Activated T-cell treated with anti-CD3 and anti-CD28 coated beads, Interleukin-2, amount 50 U/mL, for 4 hours (primary cell): ENCODE measurements around the gene GRIN2A. TPM values are rescaled to one million over a fixed set of nuclear protein-coding genes. Genes with fewer than 3 reads are reported as not detected.

Experiments used
- ATAC-seq, 2 donors: fragments of 200-7000 bp; cut with Tn5 transposase; one replicate each; pipeline ENCODE4 v1.10.0; 2021
- DNase-seq: peaks from one replicate; pipeline ENCODE4 v3.0.0-alpha.2; 2020
- H3K27me3 Mint-ChIP-seq: one replicate; pipeline ENCODE4 v1.8.0; 2021; ENCODE audit warnings: low read depth, mixed read lengths
- H3K36me3 Mint-ChIP-seq: one replicate; pipeline ENCODE4 v1.8.0; 2022; ENCODE audit warnings: mixed read lengths; ENCODE audit not compliant: insufficient read depth
- H3K4me1 Mint-ChIP-seq: one replicate; pipeline ENCODE4 v1.8.0; 2021; ENCODE audit warnings: low read depth, mixed read lengths
- H3K4me3 Mint-ChIP-seq: one replicate; pipeline ENCODE4 v1.8.0; 2021; ENCODE audit warnings: mild to moderate bottlenecking, moderate library complexity, mixed read lengths
- H3K9me3 Mint-ChIP-seq: one replicate; pipeline ENCODE4 v1.8.0; 2021; ENCODE audit warnings: mixed read lengths
- total RNA-seq, 3 donors: library from RNA; stranded (reverse); gene quantifications; one replicate each; pipeline ENCODE4 v1.2.1, GENCODE V29; 2021

Gene GRIN2A
- total RNA-seq, 3 donors from 2014 or later = not detected

- Mint-ChIP-seq H3K9me3 (peaks cover 7% of the 10 kb centered on the region), H3K4me1 (no peaks in the 10 kb centered on the region), H3K4me3 (no peak overlapping the region), H3K27me3 (peaks cover 6% of the 10 kb centered on the region), H3K36me3 (no peaks in the 10 kb centered on the region)
- ATAC-seq = no peak
- no peak for DNase-seq
Observed at GRCh38 chr16:10171221-10171620, 11.0 kb downstream of the GRIN2A start.

- Mint-ChIP-seq H3K27me3 (peaks cover 5% of the 10 kb centered on the region), H3K9me3 (peaks cover 7% of the 10 kb centered on the region), H3K36me3 (no peaks in the 10 kb centered on the region), H3K4me3 (no peak overlapping the region), H3K4me1 (no peaks in the 10 kb centered on the region)
- DNase-seq = no peak
- ATAC-seq = no peak
Observed at GRCh38 chr16:10169904-10170410, 12.3 kb downstream of the GRIN2A start.

- Mint-ChIP-seq H3K36me3 (no peaks in the 10 kb centered on the region), H3K9me3 (peaks cover 7% of the 10 kb centered on the region), H3K4me3 (no peak overlapping the region), H3K4me1 (no peaks in the 10 kb centered on the region), H3K27me3 (peaks cover 9% of the 10 kb centered on the region)
- DNase-seq (no peak), ATAC-seq (no peak)
Observed at GRCh38 chr16:10169031-10169430, 13.2 kb downstream of the GRIN2A start.

- no peaks in the 10 kb centered on the region for H3K4me1 Mint-ChIP-seq
- DNase-seq (no peak), ATAC-seq (no peak)
- H3K4me3 Mint-ChIP-seq = no peak overlapping the region
- H3K27me3 Mint-ChIP-seq = peaks cover 9% of the 10 kb centered on the region
- H3K36me3 Mint-ChIP-seq = no peaks in the 10 kb centered on the region
- H3K9me3 Mint-ChIP-seq = peaks cover 7% of the 10 kb centered on the region
Observed at GRCh38 chr16:10168258-10168657, 14.0 kb downstream of the GRIN2A start.

- Mint-ChIP-seq H3K36me3 (no peaks in the 10 kb centered on the region), H3K27me3 (peaks cover 9% of the 10 kb centered on the region)
- no peak for DNase-seq
Observed at GRCh38 chr16:10165643-10166042, 16.6 kb downstream of the GRIN2A start.

GRCh38 chr16:10162981-10163380 is 19.2 kb downstream of the GRIN2A start:
- Mint-ChIP-seq H3K4me3 (no peak overlapping the region), H3K9me3 (no peaks in the 10 kb centered on the region), H3K4me1 (no peaks in the 10 kb centered on the region), H3K36me3 (no peaks in the 10 kb centered on the region), H3K27me3 (peaks cover 12% of the 10 kb centered on the region)
- DNase-seq = no peak
- no peak for ATAC-seq

More at GRCh38 chr16:10165643-10166042, 16.6 kb downstream of the GRIN2A start:
- Mint-ChIP-seq H3K4me1 (no peaks in the 10 kb centered on the region), H3K4me3 (no peak overlapping the region), H3K9me3 (peaks cover 7% of the 10 kb centered on the region)
- ATAC-seq = no peak

- Mint-ChIP-seq H3K9me3 (peaks cover 3% of the 10 kb centered on the region), H3K27me3 (peaks cover 16% of the 10 kb centered on the region), H3K4me3 (no peak overlapping the region), H3K4me1 (no peaks in the 10 kb centered on the region), H3K36me3 (no peaks in the 10 kb centered on the region)
- ATAC-seq = no peak
- no peak for DNase-seq
Observed at GRCh38 chr16:10156099-10156498, 26.1 kb downstream of the GRIN2A start.

GRCh38 chr16:10154389-10154788 is 27.8 kb downstream of the GRIN2A start:
- no peak overlapping the region for H3K4me3 Mint-ChIP-seq
- no peak for ATAC-seq
- no peaks in the 10 kb centered on the region for H3K4me1 Mint-ChIP-seq

GRCh38 chr16:10153985-10154384 is 28.2 kb downstream of the GRIN2A start:
- DNase-seq (no peak), ATAC-seq (no peak)
- H3K4me3 Mint-ChIP-seq = no peak overlapping the region
- peaks cover 15% of the 10 kb centered on the region for H3K27me3 Mint-ChIP-seq
- no peaks in the 10 kb centered on the region for H3K4me1 Mint-ChIP-seq
- no peaks in the 10 kb centered on the region for H3K36me3 Mint-ChIP-seq
- peaks cover 3% of the 10 kb centered on the region for H3K9me3 Mint-ChIP-seq

More at GRCh38 chr16:10154389-10154788, 27.8 kb downstream of the GRIN2A start:
- DNase-seq = no peak
- peaks cover 3% of the 10 kb centered on the region for H3K9me3 Mint-ChIP-seq
- peaks cover 13% of the 10 kb centered on the region for H3K27me3 Mint-ChIP-seq
- no peaks in the 10 kb centered on the region for H3K36me3 Mint-ChIP-seq

GRCh38 chr16:10151718-10152117 is 30.5 kb downstream of the GRIN2A start:
- Mint-ChIP-seq H3K27me3 (peaks cover 16% of the 10 kb centered on the region), H3K4me1 (no peaks in the 10 kb centered on the region), H3K36me3 (no peaks in the 10 kb centered on the region), H3K4me3 (no peak overlapping the region), H3K9me3 (peaks cover 3% of the 10 kb centered on the region)
- DNase-seq (no peak), ATAC-seq (no peak)

- Mint-ChIP-seq H3K4me3 (no peak overlapping the region), H3K27me3 (peaks cover 14% of the 10 kb centered on the region), H3K9me3 (peaks cover 3% of the 10 kb centered on the region), H3K36me3 (no peaks in the 10 kb centered on the region), H3K4me1 (no peaks in the 10 kb centered on the region)
- ATAC-seq (no peak), DNase-seq (no peak)
Observed at GRCh38 chr16:10150906-10151305, 31.3 kb downstream of the GRIN2A start.

- no peaks in the 10 kb centered on the region for H3K4me1 Mint-ChIP-seq
- no peaks in the 10 kb centered on the region for H3K9me3 Mint-ChIP-seq
- no peak overlapping the region for H3K4me3 Mint-ChIP-seq
- DNase-seq (no peak), ATAC-seq (no peak)
- H3K36me3 Mint-ChIP-seq = no peaks in the 10 kb centered on the region
- peaks cover 10% of the 10 kb centered on the region for H3K27me3 Mint-ChIP-seq
Observed at GRCh38 chr16:10145542-10146035, 36.6 kb downstream of the GRIN2A start.

GRCh38 chr16:10141671-10142070 is 40.6 kb downstream of the GRIN2A start:
- DNase-seq = no peak
- H3K4me1 Mint-ChIP-seq = no peaks in the 10 kb centered on the region
- no peaks in the 10 kb centered on the region for H3K9me3 Mint-ChIP-seq
- H3K27me3 Mint-ChIP-seq = peaks cover 3% of the 10 kb centered on the region
- no peak overlapping the region for H3K4me3 Mint-ChIP-seq
- no peak for ATAC-seq
- no peaks in the 10 kb centered on the region for H3K36me3 Mint-ChIP-seq

- no peaks in the 10 kb centered on the region for H3K36me3 Mint-ChIP-seq
- H3K9me3 Mint-ChIP-seq = no peaks in the 10 kb centered on the region
Observed at GRCh38 chr16:10138881-10139280, 43.3 kb downstream of the GRIN2A start.

GRCh38 chr16:10137341-10137740 is 44.9 kb downstream of the GRIN2A start:
- Mint-ChIP-seq H3K36me3 (no peaks in the 10 kb centered on the region), H3K4me3 (no peak overlapping the region), H3K4me1 (no peaks in the 10 kb centered on the region), H3K27me3 (peaks cover 2% of the 10 kb centered on the region), H3K9me3 (no peaks in the 10 kb centered on the region)
- ATAC-seq (no peak), DNase-seq (no peak)

More at GRCh38 chr16:10138881-10139280, 43.3 kb downstream of the GRIN2A start:
- H3K4me3 Mint-ChIP-seq = no peak overlapping the region
- H3K4me1 Mint-ChIP-seq = no peaks in the 10 kb centered on the region
- DNase-seq (no peak), ATAC-seq (no peak)
- H3K27me3 Mint-ChIP-seq = peaks cover 3% of the 10 kb centered on the region
